Fibroblast of the conjunctiva (primary cell): ENCODE results near the gene CCDC186.

Source experiments
- DNase-seq: peaks from one replicate; pipeline ENCODE4 v3.0.0-alpha.2; 2010; ENCODE audit warnings: low read depth

Gene CCDC186

GRCh38 chr10:114173921-114174694 lies at the start of gene CCDC186:
TSS of gene CCDC186 (minus strand) at chr10:114174203. CDS start at chr10:114163268, 10,935 bp downstream.
- peak; percentile 63 for DNase-seq

GRCh38 chr10:114223066-114223465 lies 49.1 kb upstream of the CCDC186 start:
- no peak for DNase-seq

DNA sequence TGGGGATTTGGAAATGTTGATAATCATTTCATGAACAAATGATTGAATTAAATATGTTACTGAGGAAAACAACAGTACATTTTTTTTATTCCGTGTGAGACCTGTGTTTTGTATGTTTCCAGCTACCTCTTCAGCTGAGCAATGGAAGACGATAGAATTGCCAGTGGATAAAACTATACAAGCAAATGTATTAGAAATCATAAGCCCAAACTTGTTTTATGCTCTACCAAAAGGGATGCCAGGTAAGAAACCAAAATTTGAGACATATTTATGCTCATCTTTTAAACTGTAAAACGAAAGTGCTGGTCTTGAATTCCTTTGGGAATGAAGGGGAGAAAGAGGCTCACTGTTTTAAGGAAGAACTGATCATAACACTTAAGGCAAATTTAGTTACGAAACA lies 47.2 kb upstream of the CCDC186 start:
- DNase-seq = no peak

- DNase-seq = no peak
Observed at GRCh38 chr10:114220281-114220680, 46.3 kb upstream of the CCDC186 start.

GRCh38 chr10:114215033-114215432 lies 41.0 kb upstream of the CCDC186 start:
- no peak for DNase-seq

GRCh38 chr10:114212153-114212552 lies 38.1 kb upstream of the CCDC186 start:
- DNase-seq = no peak

GRCh38 chr10:114208351-114208750 lies 34.3 kb upstream of the CCDC186 start:
- DNase-seq = no peak

GRCh38 chr10:114207349-114207748 lies 33.3 kb upstream of the CCDC186 start:
- no peak for DNase-seq

- DNase-seq = no peak
Observed at GRCh38 chr10:114206902-114207301, 32.9 kb upstream of the CCDC186 start.

GRCh38 chr10:114202812-114203211 lies 28.8 kb upstream of the CCDC186 start:
- DNase-seq = no peak

- no peak for DNase-seq
Observed at GRCh38 chr10:114199239-114199638, 25.2 kb upstream of the CCDC186 start.

DNA sequence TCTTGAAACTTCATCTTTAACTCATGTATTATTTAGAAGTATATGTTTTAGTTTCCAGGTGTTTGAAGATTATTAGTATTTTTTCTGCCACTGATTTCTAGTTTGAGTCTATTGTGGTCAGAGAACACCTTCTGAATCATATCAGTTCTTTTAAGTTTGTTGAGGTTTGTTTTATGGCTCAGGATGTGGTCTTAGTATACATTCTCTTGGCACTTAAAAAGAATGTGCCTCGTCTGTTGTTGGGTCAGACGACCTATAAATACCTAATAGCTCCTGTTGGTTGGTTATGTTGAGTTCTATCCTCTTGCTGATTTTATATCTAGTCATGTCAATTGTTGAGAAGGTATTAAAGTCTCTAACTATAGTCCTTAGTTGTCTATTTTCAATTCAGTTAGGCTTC lies 21.1 kb upstream of the CCDC186 start:
- no peak for DNase-seq

DNA sequence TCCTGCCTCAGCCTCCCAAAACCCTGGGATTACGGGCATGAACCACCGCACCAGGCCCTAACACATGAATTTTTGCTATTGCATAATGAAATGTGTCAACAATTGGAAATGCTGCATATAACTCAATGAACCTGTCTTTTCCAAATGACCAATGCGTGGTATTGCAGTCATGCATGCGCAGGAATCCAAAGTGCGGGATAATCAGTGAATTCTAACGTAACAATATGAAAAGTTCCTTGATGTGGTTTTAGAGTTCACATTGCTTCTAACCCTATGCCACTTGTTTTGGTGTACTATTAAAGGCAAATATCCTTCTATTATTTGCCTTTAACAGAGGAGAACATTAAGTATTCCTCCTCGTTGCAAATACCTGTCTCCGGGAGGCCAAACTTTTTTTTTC lies 15.7 kb upstream of the CCDC186 start:
- no peak for DNase-seq

DNA sequence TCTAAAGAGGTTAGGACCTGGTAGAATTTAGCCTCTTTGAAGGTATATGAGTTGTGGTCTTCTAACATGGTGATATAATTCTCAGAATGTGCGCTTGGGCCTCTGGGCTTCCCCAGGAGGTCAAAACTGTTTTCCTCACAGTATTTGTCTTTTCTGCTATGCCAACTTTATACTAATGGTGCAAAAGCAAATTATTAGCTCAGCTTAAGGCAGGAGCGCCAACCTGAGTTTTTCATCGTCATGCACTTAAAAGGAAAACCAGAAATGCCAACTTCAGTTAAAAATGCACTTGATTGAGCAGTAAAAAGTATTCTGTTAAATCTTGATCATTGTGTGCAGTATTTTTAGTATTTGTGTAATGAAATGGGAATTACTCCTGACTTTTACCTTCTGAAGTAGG lies 14.9 kb upstream of the CCDC186 start:
- DNase-seq = no peak

- DNase-seq = no peak
Observed at GRCh38 chr10:114188001-114188400, 14.0 kb upstream of the CCDC186 start.

DNA sequence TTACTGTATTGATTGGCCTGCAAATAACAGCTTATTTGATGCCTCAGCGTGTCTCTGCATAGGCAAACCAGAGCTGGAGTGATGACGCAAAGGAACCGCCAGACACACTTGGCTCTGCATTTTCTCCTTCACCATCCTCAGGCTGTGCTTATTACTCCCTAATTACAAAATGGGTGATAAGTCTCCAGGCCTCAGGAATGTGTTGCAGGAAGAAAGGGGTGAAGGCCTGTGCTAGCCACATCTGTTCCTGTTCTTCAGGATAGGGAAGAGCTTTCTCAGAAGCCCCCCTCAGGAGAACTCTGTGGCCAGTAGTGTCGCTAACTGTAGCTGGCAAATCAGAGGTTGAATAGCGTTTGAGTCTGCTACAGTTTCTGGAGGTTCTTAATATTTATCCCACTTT lies 10.3 kb upstream of the CCDC186 start:
- DNase-seq = no peak

DNA sequence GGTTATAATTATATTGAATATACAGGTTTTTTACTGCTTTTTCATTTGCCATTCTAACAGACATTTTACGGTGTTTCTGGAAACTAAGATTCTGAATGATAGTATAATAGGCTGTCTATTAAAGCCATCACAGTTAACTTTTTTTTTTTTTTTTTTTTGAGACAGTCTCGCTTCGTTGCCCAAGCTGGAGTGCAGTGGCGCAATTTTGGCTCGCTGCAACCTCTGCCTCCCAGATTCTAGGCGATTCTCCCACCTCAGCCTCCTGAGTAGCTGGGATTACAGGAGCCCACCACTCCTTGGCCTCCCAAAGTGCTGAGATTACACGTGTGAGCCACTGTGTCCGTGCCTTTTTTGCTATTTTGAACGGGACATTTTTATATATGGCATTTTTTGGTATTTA lies 9.6 kb upstream of the CCDC186 start:
- no peak for DNase-seq

DNA sequence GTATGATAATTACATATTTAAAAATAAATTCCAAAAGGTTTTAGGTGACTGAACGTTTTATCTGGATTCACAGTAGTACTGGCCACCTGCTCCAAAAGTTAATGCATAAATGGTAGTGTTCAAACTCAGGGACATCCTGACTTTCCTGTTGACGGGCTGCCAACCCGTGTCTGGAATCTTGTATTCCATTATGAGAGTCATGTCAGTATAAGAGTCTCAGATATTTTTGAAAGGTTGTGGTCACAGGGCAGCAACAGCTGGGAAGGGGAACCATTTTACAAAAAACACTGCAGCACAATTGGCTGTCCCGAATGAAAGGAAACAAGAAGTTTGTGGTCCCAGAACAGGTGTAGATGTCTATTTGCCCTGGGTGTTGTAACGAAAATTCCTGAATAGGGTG lies 8.0 kb upstream of the CCDC186 start:
- no peak for DNase-seq

GRCh38 chr10:114180937-114181336 lies 6.9 kb upstream of the CCDC186 start:
- no peak for DNase-seq

GRCh38 chr10:114179747-114180146 lies 5.7 kb upstream of the CCDC186 start:
- DNase-seq = no peak

DNA sequence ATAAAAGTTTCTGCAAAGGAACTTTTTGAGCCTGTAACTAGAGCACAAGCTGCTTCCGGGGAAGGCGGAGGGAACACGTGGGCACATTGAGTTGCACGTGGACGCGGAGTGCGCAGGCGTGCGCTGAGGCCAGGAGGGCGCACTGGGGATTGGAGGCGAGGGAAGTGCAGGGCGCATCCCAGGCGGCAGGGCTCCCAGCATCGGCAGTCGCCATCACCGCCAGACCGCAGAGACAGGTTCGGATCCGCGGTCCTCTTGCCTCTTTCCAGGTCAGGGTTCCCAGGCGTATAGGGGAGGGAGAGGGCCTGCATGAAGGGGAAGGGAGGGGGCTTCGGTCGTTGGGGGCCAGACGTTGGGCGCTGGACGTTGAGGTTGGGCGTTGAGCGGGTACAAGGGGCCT lies 5.1 kb upstream of the CCDC186 start, which contains the start of gene TDRD1:
TSS of gene TDRD1 (plus strand) at position 206 of the 400 bp plus-strand sequence. CDS start 8,479 bp downstream, outside the sequence.
- no peak for DNase-seq

GRCh38 chr10:114176511-114176910 lies 2.5 kb upstream of the CCDC186 start:
- no peak for DNase-seq

GRCh38 chr10:114175667-114176066 lies 1.7 kb upstream of the CCDC186 start:
- no peak for DNase-seq

DNA sequence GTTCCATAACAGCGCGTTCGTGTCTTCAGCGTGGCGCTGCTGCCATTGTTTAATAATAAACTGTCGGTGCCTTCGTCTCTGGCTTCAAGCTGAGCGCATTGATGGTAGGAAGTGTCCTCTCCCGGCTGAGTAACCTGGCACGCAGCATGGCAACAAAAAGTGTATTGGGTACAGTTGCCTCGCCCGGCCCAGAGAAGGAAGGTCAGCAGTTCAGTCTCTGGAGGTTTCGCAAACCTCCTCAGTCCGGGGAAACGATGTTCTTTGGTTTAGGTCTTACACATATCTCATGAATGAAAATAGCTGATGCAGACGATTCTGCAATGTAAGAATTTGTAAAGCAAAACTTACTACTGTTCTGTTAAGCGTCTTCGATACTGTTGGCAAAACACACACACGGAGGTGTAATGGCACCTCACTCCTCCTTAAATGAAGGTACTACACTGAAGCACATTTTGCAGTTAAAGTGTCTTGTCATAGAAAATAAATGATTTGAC lies 739 bp upstream of the CCDC186 start:
- DNase-seq = no peak
